ENCODE data around the gene BHLHA9. TPM values are rescaled to one million over a fixed set of nuclear protein-coding genes. Genes with fewer than 3 reads are reported as not detected.
"Not testable (repeated sequence)": the region's sequence is repeated elsewhere in the genome, so short reads cannot be mapped to it uniquely, and the experiment has no call there.

Gene BHLHA9
- total RNA-seq, 1 donor from 2014 or later, result not detected

GRCh38 chr17:1299552-1300370 lies 29.5 kb downstream of the BHLHA9 start:
- H3K27ac Mint-ChIP-seq, result no peak overlapping the region
- no peaks in the 10 kb centered on the region for H3K9me3 Mint-ChIP-seq
- H3K4me3 Mint-ChIP-seq, result no peak overlapping the region
- peaks cover 36% of the 10 kb centered on the region for H3K4me1 Mint-ChIP-seq
- intact Hi-C loops (cut with micrococcal nuclease), result no loop called here
- H3K36me3 Mint-ChIP-seq (ENCODE audit: low read depth), result no peaks in the 10 kb centered on the region
- peaks cover 2% of the 10 kb centered on the region for H3K27me3 Mint-ChIP-seq
- DNase-seq, result no peak

GRCh38 chr17:1300371-1300905 lies 30.2 kb downstream of the BHLHA9 start:
- Mint-ChIP-seq H3K27me3 (peaks cover 2% of the 10 kb centered on the region), H3K36me3 (ENCODE audit: low read depth) (no peaks in the 10 kb centered on the region), H3K4me1 (peaks cover 31% of the 10 kb centered on the region), H3K4me3 (no peak overlapping the region), H3K9me3 (no peaks in the 10 kb centered on the region), H3K27ac (no peak overlapping the region)
- no peak for DNase-seq
- intact Hi-C loops (cut with micrococcal nuclease), result no loop called here

GRCh38 chr17:1301546-1301945 lies 31.3 kb downstream of the BHLHA9 start:
- Mint-ChIP-seq H3K36me3 (ENCODE audit: low read depth) (no peaks in the 10 kb centered on the region), H3K4me3 (no peak overlapping the region), H3K4me1 (peaks cover 23% of the 10 kb centered on the region), H3K27me3 (peaks cover 3% of the 10 kb centered on the region), H3K27ac (no peak overlapping the region), H3K9me3 (no peaks in the 10 kb centered on the region)
- intact Hi-C loops (cut with micrococcal nuclease), result no loop called here
- no peak for DNase-seq

- intact Hi-C loops (cut with micrococcal nuclease), result no loop called here
- H3K27me3 Mint-ChIP-seq, result peaks cover 7% of the 10 kb centered on the region
These were observed 32.5 kb downstream of the BHLHA9 start for GRCh38 chr17:1302761-1303160.

GRCh38 chr17:1304522-1304921 lies 34.3 kb downstream of the BHLHA9 start:
- H3K9me3 Mint-ChIP-seq, result no peaks in the 10 kb centered on the region
- H3K4me1 Mint-ChIP-seq, result peaks cover 8% of the 10 kb centered on the region
- no peak for DNase-seq
- H3K27ac Mint-ChIP-seq, result no peak overlapping the region
- no peaks in the 10 kb centered on the region for H3K36me3 Mint-ChIP-seq (ENCODE audit: low read depth)
- intact Hi-C loops (cut with micrococcal nuclease), result no loop called here
- H3K4me3 Mint-ChIP-seq, result no peak overlapping the region
- peaks cover 8% of the 10 kb centered on the region for H3K27me3 Mint-ChIP-seq

More at GRCh38 chr17:1302761-1303160, 32.5 kb downstream of the BHLHA9 start:
- H3K4me3 Mint-ChIP-seq, result no peak overlapping the region
- no peaks in the 10 kb centered on the region for H3K9me3 Mint-ChIP-seq
- no peaks in the 10 kb centered on the region for H3K36me3 Mint-ChIP-seq (ENCODE audit: low read depth)
- DNase-seq, result no peak
- H3K27ac Mint-ChIP-seq, result no peak overlapping the region
- H3K4me1 Mint-ChIP-seq, result peaks cover 21% of the 10 kb centered on the region

- intact Hi-C loops (cut with micrococcal nuclease), result no loop called here
These were observed 34.8 kb downstream of the BHLHA9 start for GRCh38 chr17:1304962-1305563.

GRCh38 chr17:1307829-1308228 lies 37.6 kb downstream of the BHLHA9 start:
- DNase-seq, result not testable (repeated sequence)

More at GRCh38 chr17:1304962-1305563, 34.8 kb downstream of the BHLHA9 start:
- DNase-seq, result no peak
- Mint-ChIP-seq H3K4me1 (peaks cover 8% of the 10 kb centered on the region), H3K27me3 (peaks cover 8% of the 10 kb centered on the region), H3K27ac (no peak overlapping the region), H3K4me3 (no peak overlapping the region), H3K36me3 (ENCODE audit: low read depth) (no peaks in the 10 kb centered on the region), H3K9me3 (no peaks in the 10 kb centered on the region)

GRCh38 chr17:1312261-1312870 lies 42.1 kb downstream of the BHLHA9 start:
- no peaks in the 10 kb centered on the region for H3K36me3 Mint-ChIP-seq (ENCODE audit: low read depth)
- H3K9me3 Mint-ChIP-seq, result no peaks in the 10 kb centered on the region
- peaks cover 8% of the 10 kb centered on the region for H3K27me3 Mint-ChIP-seq
- DNase-seq, result no peak
- H3K4me3 Mint-ChIP-seq, result no peak overlapping the region
- peaks cover 1% of the 10 kb centered on the region for H3K4me1 Mint-ChIP-seq
- no peak overlapping the region for H3K27ac Mint-ChIP-seq
- intact Hi-C loops (cut with micrococcal nuclease), result no loop called here

More at GRCh38 chr17:1307829-1308228, 37.6 kb downstream of the BHLHA9 start:
- H3K4me3 Mint-ChIP-seq; H3K36me3 Mint-ChIP-seq (ENCODE audit: low read depth); H3K4me1 Mint-ChIP-seq; H3K9me3 Mint-ChIP-seq; H3K27ac Mint-ChIP-seq; intact Hi-C loops (cut with micrococcal nuclease); H3K27me3 Mint-ChIP-seq: not testable (repeated sequence)

- Mint-ChIP-seq H3K4me3 (no peak overlapping the region), H3K9me3 (no peaks in the 10 kb centered on the region), H3K27me3 (peaks cover 6% of the 10 kb centered on the region), H3K27ac (no peak overlapping the region), H3K36me3 (ENCODE audit: low read depth) (no peaks in the 10 kb centered on the region), H3K4me1 (no peaks in the 10 kb centered on the region)
- no peak for DNase-seq
- intact Hi-C loops (cut with micrococcal nuclease), result no loop called here
These were observed 43.2 kb downstream of the BHLHA9 start for GRCh38 chr17:1313270-1314005.

- H3K36me3 Mint-ChIP-seq (ENCODE audit: low read depth), result no peaks in the 10 kb centered on the region
- H3K27me3 Mint-ChIP-seq, result peaks cover 8% of the 10 kb centered on the region
- no peak overlapping the region for H3K27ac Mint-ChIP-seq
- no peaks in the 10 kb centered on the region for H3K4me1 Mint-ChIP-seq
- no peak overlapping the region for H3K4me3 Mint-ChIP-seq
- H3K9me3 Mint-ChIP-seq, result no peaks in the 10 kb centered on the region
- DNase-seq, result no peak
- intact Hi-C loops (cut with micrococcal nuclease), result no loop called here
These were observed 45.2 kb downstream of the BHLHA9 start for GRCh38 chr17:1315409-1315808.

- H3K36me3 Mint-ChIP-seq (ENCODE audit: low read depth), result no peaks in the 10 kb centered on the region
- H3K27ac Mint-ChIP-seq, result no peak overlapping the region
- H3K9me3 Mint-ChIP-seq, result no peaks in the 10 kb centered on the region
- no peak overlapping the region for H3K4me3 Mint-ChIP-seq
- no peaks in the 10 kb centered on the region for H3K4me1 Mint-ChIP-seq
- no peak for DNase-seq
- intact Hi-C loops (cut with micrococcal nuclease), result no loop called here
- H3K27me3 Mint-ChIP-seq, result peaks cover 8% of the 10 kb centered on the region
These were observed 45.7 kb downstream of the BHLHA9 start for GRCh38 chr17:1315891-1316403.

All from activated CD4-positive, alpha-beta T cell treated with anti-CD3 and anti-CD28 coated beads, Interleukin-2, amount 10 ng/mL, durations not matched to agents 24 days and 14 days (primary cell).